ENCODE results near the gene IGF2R. TPM values are rescaled to one million over a fixed set of nuclear protein-coding genes. Genes with fewer than 3 reads are reported as not detected.

Gene IGF2R
- total and polyA plus RNA-seq, 2 of the 13 experiments (the other 11 are each of a cell fraction or from before 2014, with no cell fraction given) = 38.3 to 70.0 TPM

- CTCF ChIA-PET (ENCODE audit: low intra/inter-chr PET ratio, low total read pairs) = no interaction called here
- H3K27ac ChIP-seq (ENCODE audit: extremely low read length, insufficient read depth, low read length) = no peak overlapping the region
- FAIRE-seq = no peak
- TF ChIP-seq, protein P1, sequence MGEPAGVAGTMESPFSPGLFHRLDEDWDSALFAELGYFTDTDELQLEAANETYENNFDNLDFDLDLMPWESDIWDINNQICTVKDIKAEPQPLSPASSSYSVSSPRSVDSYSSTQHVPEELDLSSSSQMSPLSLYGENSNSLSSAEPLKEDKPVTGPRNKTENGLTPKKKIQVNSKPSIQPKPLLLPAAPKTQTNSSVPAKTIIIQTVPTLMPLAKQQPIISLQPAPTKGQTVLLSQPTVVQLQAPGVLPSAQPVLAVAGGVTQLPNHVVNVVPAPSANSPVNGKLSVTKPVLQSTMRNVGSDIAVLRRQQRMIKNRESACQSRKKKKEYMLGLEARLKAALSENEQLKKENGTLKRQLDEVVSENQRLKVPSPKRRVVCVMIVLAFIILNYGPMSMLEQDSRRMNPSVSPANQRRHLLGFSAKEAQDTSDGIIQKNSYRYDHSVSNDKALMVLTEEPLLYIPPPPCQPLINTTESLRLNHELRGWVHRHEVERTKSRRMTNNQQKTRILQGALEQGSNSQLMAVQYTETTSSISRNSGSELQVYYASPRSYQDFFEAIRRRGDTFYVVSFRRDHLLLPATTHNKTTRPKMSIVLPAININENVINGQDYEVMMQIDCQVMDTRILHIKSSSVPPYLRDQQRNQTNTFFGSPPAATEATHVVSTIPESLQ (CRISPR knock-in tag; conservative IDR thresholded peaks at IDR 0.05) = no peak
- TF ChIP-seq MTF2 (CRISPR knock-in tag; IDR thresholded peaks at IDR 0.05; ENCODE audit: borderline replicate concordance) = no peak
- TF ChIP-seq KDM6A (CRISPR knock-in tag; IDR thresholded peaks at IDR 0.05; ENCODE audit: low read depth) = no peak
- TF ChIP-seq SIN3B (IDR thresholded peaks at IDR 0.05; ENCODE audit: low read length) = no peak
- no peak for TF ChIP-seq ZHX1 (CRISPR knock-in tag; IDR thresholded peaks at IDR 0.05; ENCODE audit: low read depth)
- TF ChIP-seq ZFP37 (CRISPR knock-in tag; IDR thresholded peaks at IDR 0.05; ENCODE audit: borderline replicate concordance) = no peak
- TF ChIP-seq NR2C2 (CRISPR knock-in tag; IDR thresholded peaks at IDR 0.05; ENCODE audit: borderline replicate concordance) = no peak
- TF ChIP-seq, protein P2, sequence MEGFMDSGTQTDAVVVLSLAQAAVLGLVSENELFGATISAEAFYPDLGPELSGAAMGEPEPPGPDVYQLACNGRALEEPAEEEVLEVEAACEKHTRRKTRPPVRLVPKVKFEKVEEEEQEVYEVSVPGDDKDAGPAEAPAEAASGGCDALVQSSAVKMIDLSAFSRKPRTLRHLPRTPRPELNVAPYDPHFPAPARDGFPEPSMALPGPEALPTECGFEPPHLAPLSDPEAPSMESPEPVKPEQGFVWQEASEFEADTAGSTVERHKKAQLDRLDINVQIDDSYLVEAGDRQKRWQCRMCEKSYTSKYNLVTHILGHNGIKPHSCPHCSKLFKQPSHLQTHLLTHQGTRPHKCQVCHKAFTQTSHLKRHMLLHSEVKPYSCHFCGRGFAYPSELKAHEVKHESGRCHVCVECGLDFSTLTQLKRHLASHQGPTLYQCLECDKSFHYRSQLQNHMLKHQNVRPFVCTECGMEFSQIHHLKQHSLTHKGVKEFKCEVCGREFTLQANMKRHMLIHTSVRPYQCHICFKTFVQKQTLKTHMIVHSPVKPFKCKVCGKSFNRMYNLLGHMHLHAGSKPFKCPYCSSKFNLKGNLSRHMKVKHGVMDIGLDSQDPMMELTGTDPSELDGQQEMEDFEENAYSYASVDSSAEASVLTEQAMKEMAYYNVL (CRISPR knock-in tag; IDR thresholded peaks at IDR 0.05; ENCODE audit: borderline replicate concordance) = no peak
- TF ChIP-seq SRF (IDR thresholded peaks at IDR 0.05; ENCODE audit: low read depth, low read length) = no peak
- TF ChIP-seq ZNF660 (CRISPR knock-in tag; IDR thresholded peaks at IDR 0.05; ENCODE audit: borderline replicate concordance, low read depth) = no peak
- no peak for TF ChIP-seq TMF1 (CRISPR knock-in tag; IDR thresholded peaks at IDR 0.05; ENCODE audit: low read depth)
- TF ChIP-seq PATZ1 (CRISPR knock-in tag; IDR thresholded peaks at IDR 0.05) = no peak
- no peak for TF ChIP-seq YY1 (IDR thresholded peaks at IDR 0.05; ENCODE audit: insufficient read depth, insufficient replicate concordance, low read depth, low read length)
- TF ChIP-seq ZNF34 (CRISPR knock-in tag; IDR thresholded peaks at IDR 0.05; ENCODE audit: borderline replicate concordance) = no peak
- TF ChIP-seq BHLHE40 (IDR thresholded peaks at IDR 0.05; ENCODE audit: low read length) = no peak
These were observed 161.2 kb downstream of the IGF2R start for GRCh38 chr6:160129881-160130615.

More at GRCh38 chr6:160129881-160130615, 161.2 kb downstream of the IGF2R start:
- Histone ChIP-seq H2AFZ (ENCODE audit: low read length) (no peak overlapping the region), H3K27me3 (ENCODE audit: control insufficient read depth in 1 of 2, insufficient read depth in 2 of 2, low read length in 2 of 2) (no peaks in the 10 kb centered on the region), H3K4me3 (replicated peaks in 1 of 3; ENCODE audit: insufficient read depth in 1 of 3, low read depth in 2 of 3, low read length in 3 of 3) (no peak overlapping the region), H3K9ac (ENCODE audit: insufficient read depth, low read depth, low read length) (no peak overlapping the region), H3K4me1 (ENCODE audit: insufficient read depth, low read length) (peaks cover 49% of the 10 kb centered on the region), H3K4me2 (ENCODE audit: low read depth, low read length) (no peak overlapping the region), H3K36me3 (replicated peaks in 1 of 2; ENCODE audit: control insufficient read depth in 1 of 2, insufficient read depth in 2 of 2, low read length in 2 of 2) (no peaks in the 10 kb centered on the region), H4K20me1 (ENCODE audit: insufficient read depth, low read length) (no peaks in the 10 kb centered on the region), H3K79me2 (ENCODE audit: insufficient read depth, low read length) (no peaks in the 10 kb centered on the region), H3K9me3 (ENCODE audit: low read length) (no peaks in the 10 kb centered on the region)
- no TSS peak for BruUV-seq (replicated peaks)
- no peak for DNase-seq (ENCODE audit: low spot score)
- POLR2A ChIA-PET = no interaction called here
- intact Hi-C loops (cut with micrococcal nuclease; ENCODE audit: unreplicated experiment) (loop anchor here (10.0 kb wide), 1 partner anchor 125 kb away; the partner anchor contains the start of gene SLC22A2), in situ Hi-C loops (cut with HindIII; ENCODE audit: extremely low pct_ligation_motif_present, low pct_unique_long_range_greater_than_20kb) (no loop called here)
- 94% methylated on average over 10 of the region's 10 CpGs for WGBS (ENCODE audit: low lambda C conversion rate)
- ATAC-seq = no peak

Data from HepG2 (cell line).